Left renal cortex interstitium (tissue), 4 donors: ENCODE measurements around the gene MAGI1. TPM values are rescaled to one million over a fixed set of nuclear protein-coding genes. Genes with fewer than 3 reads are reported as not detected.

Source experiments
- DNase-seq, 4 donors: peaks; one replicate each; pipeline ENCODE4 v3.0.0-alpha.2; 2013; ENCODE audit warnings: low read depth in 4 of 4, low spot score in 2 of 4, missing footprints in 1 of 4
- polyA plus RNA-seq, 4 donors: library from polyadenylated mRNA; unstranded; fragments of 120-200 nt; gene quantifications; one replicate each; pipeline ENCODE4 v1.2.1, GENCODE V29; 2013; ENCODE audit not compliant: insufficient read length in 4 of 4

The MAGI1 gene
- polyA plus RNA-seq, 4 donors, result 26.2 to 34.5 (median 28.6) TPM

DNA sequence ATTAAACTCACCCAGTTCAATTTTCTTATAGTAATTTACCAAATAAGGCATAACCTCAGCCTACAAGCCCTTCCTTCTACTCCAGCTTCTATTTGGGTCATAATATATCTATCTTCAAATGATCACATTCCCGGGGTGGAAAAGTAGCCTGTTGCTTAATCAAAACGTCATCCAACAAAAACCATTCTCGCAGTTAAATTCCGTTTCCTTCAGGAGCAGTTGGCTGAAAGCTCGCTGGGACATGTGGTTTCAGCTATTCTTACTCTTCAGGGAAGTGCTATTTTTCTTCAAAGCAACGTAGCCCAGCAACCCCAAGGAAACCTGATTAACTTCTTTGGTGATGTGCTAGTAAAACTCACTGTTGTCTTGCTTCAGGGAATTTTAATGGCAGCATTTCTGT lies 59.6 kb downstream of the MAGI1 start:
- no peak for DNase-seq

DNA sequence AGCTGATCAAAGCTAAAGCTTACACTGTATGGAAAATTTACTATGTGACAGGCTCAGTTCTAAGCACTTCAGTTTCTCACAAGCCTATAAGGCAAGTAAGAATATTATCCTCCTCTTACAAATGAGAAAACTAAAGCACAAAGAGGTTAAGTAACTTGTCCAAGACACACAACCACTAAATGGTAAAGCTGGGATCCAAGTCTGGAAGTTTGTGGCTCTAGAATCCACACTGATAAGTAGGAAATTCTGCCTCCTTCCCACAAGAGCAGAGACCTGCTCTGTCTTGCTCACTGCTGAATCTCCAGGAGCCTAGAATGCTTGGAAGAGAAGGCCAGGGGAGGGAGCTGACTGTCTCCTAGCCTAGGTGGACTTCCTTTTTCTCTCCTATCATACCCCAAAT lies 60.6 kb downstream of the MAGI1 start:
- DNase-seq, result no peak

DNA sequence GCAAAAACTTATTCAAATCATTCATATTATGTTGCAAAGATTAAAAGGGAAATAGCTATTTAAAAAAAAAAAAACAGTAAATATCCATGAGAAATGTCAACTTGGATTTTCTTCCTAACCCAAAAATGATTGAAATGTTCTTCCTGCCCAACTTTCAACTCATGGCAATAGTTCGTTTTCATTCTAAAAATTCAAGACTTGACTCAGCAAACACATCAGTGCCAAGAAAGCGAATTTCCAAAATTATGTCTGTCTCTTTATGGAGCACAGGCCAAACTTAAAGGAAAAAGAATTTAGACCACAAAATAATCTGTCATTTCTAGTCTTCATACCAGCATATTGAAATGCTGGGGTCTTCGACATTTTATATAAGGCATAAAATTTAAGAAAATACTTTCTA lies 63.7 kb downstream of the MAGI1 start:
- DNase-seq, result no peak

DNA sequence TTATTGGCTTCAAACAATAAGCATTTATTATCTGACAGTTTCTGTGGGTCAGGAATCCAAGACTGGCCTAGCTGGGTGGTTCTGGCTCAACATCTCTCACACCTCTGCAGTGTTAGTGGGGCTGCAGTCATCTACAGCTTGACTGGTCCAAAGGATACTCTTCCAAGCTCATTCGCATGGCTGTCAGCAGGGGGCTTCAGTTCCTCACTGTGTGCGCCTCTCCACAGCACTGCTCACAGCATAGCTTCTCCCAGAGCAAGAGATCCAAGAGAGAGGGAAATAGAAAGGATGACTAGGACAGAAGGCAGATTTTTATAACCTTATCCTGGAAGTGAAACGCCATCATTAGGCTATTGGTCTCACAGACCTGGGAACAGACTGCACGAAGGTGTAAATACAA lies 64.2 kb downstream of the MAGI1 start:
- DNase-seq, result no peak

DNA sequence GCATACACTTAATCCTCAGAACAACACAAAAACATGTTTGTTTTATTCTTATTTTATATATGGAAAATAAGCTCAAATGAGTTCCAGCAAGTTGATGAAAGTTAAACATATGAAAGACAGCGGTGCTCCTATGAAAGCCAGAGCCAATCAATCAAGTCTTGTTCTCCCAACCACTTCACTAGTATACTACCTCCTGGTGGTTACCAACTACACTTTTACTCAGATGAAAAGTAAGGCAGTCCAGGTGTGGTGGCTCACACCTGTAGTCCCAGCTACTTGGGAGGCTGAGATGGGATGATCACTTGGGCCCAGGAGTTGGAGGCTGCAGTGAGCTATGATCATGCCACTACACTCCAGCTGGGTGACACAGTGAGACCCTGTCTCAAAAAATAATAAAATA lies 66.0 kb downstream of the MAGI1 start:
- DNase-seq, result no peak

DNA sequence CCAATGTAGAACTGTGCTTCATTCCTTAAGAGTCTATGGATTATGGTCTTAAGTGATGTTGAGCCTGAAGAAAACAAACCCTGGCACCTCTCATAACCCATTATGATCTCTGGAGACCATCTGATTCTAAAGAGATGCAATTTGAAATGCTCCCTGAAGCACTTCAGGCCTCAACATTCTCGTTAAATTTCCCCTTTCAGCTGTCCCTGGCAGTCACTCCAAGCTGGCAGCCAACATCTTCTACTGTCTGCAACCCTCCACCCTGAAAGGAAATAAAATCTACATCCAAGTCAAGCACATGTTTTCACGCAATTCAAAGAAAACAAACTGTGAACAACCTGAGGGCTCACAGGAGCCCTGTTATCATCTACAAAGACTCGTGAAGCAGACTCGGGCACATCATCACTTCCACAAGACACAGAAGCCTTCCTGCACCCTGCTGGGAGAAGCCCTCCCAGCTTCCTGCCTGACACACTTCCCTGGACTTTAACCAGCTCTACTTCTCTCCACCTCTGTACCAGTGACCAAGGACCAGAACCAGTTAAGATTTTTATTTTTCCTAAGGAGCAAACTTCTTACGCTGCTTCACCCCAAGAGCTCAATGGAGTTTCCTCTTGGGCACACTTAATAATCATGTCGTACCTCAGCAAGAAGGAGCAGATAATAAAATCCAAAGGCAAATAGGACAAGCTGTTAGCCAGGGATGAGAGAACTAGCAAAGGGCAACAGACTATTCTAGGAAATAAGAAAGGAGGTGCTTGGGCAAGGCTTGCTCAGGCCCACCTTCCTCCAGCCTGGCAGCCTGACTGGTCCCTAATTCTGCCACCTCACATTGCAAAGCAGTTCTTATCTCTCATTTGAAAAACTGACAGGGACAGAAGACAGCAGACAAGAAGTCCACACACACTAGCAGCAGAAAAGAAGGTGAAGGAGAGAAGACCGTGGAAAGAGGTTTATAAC lies 67.1 kb downstream of the MAGI1 start:
- DNase-seq, result no peak

DNA sequence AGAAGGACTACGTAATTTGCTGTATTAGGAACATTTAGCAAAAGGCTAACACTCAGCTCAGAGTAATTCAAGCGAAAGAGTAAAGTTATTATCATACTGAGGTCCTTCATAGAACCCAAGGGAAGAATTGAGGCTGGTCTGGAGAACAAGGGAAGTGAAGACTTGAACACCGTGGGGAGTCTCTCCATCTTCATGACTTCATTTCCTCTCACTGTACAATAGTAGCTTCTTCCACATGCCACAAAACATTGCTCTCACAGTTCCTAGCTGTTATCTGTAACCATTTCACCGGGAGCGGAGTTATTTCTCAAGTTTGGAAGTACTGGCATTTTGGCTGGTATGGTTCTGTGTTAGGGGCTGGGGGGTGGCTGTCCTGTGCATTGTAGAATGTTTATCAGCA lies 69.7 kb downstream of the MAGI1 start:
- no peak for DNase-seq

DNA sequence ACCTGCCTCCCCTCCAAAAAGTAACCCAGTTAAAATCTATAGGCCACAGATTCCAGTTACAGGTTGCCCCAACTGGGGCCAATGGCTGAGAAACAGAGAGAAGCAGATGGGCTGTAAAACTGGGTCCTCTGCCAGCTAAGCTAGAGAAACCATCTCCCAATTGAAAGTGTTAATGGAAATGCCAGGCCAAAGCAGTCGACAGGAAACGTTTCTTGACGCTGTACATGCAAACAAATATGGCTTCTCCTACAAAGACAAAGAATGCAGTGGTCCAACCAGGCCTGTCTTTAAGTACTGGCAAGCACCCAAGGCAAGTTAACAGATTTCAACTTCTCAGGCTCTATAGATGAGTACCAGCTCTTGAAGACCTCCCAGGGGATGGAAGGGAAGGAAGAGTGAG lies 71.3 kb downstream of the MAGI1 start:
- no peak for DNase-seq

DNA sequence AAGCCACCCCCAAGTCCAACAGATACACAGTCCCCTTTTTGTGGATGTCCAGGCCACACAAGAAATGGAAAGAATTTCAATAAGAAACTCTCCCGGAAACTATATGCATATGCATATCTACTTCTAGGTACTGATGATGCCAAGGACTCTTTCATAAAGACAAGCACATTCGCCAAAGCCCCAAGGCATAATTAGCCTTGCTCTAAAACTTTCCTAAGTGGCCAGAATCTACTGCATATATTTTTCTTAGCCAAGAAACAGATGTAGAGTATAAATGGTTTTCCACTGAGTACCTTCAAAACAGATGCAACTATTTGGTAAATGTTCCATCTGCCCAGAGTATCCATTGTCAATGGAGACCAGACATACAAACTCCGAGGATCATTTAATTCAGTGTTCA lies 73.9 kb downstream of the MAGI1 start:
- DNase-seq, result no peak

DNA sequence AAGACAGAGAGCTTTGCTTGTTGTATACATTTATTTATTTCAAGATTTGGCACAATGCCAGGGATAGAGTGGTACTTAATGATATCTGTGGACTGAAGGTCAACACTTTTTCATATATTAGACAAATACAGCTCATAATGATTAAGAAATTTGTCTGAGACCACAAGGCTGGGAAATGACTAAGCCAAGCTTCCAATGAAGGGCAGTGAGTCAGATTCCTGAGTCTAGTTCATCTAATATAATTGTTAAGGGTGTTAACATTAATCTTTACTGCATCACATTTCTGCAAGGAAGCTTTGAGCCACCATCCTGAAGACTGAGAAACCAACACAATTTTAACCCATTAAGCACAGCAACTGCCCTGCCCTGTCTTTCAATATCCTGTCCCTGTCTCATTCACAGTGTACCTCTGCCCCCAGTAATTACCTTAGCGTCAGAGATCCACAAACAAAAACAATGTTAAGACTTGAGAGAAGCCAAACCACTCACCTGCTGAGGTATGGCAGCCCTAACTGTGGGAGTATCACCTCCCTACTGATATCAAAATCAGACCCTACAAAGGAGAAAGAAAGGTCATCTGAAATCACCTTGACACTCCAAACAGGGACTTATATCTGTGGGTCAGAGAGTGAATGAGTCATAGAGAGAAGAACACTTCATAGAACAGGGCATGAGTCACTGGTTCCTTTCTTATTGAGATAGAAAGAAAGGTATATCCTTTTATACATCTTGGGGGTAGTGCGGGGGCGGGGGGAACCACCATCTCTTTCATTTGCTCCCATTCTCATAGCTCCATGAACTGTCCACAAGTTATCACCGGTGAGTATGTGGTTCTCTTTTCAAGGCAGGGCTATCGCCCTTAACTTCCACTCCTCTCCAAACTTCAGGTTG lies 74.7 kb downstream of the MAGI1 start:
- DNase-seq, result no peak

DNA sequence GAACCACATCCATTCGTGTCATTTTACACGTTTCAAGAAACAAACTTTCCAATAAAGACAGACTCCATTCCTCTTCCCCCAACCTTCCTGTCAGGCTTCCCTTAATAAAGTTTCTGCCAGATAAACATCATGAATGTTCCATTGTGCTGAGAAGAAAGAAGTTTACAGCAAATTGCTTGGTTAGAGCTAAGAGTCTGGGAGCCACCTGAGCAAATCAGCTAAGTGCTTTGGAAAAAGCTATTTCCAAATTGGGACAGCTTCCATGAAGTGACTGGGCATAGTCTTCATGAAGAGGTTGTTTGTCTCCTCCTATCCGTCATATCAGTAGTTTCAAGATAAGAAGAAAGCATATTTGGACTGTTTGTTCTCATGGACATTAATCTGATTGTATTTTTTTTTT lies 77.0 kb downstream of the MAGI1 start:
- DNase-seq, result no peak

DNA sequence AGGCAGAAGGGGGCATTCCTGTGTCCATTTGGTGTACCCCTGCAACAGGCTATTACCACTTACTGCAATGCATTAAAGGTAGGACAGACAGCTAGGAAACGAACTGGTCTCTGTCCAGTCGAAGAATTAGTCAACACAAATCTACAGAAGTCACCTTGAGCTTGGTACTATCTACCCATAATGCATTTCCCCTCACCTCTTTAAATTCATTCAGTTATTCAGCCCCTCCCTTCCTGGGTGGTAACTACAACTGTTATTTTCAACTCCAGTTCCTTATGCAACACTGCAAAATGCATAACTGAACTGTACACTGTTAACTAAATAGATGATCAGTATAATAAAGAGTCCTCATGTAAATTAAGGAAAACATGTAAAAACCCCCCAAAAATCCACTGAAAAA lies 77.6 kb downstream of the MAGI1 start:
- no peak for DNase-seq

DNA sequence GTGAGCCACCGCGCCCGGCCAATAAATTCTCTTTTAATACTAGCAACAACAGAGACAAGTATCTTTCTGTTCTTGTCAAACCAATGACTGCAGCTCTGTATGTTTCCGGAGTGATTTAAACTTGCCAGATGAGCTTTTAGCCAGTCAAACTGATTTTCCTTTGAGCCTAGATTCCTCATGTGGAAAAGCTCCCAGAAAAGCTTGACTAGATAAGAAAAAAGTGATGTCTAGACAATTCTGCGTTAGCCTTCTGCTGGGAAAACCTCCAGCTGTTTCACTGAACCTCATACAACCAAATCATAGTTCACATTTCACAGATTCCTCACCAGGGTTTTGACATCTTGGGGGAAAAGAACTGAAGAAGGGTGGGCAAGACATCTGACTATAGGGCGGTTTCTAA lies 78.6 kb downstream of the MAGI1 start:
- no peak for DNase-seq

DNA sequence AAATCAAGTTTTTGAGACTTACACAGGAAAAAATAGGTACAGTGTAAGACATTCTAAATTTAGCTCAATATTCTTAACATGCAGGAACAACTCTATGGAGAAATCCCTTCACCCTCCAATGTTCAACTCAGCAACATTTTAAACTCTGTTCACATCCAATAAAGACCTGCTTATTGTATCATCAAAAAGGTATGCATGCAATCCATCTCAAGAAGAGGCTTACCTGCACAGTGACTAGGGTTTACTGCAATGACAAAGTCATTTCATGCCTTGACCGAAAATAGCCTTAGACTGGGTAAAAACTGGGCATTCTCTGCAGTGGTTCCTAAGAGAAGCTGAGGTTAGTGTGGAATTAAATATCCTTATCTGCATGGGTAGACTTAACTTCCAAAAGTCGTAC lies 80.5 kb downstream of the MAGI1 start:
- DNase-seq, result no peak

DNA sequence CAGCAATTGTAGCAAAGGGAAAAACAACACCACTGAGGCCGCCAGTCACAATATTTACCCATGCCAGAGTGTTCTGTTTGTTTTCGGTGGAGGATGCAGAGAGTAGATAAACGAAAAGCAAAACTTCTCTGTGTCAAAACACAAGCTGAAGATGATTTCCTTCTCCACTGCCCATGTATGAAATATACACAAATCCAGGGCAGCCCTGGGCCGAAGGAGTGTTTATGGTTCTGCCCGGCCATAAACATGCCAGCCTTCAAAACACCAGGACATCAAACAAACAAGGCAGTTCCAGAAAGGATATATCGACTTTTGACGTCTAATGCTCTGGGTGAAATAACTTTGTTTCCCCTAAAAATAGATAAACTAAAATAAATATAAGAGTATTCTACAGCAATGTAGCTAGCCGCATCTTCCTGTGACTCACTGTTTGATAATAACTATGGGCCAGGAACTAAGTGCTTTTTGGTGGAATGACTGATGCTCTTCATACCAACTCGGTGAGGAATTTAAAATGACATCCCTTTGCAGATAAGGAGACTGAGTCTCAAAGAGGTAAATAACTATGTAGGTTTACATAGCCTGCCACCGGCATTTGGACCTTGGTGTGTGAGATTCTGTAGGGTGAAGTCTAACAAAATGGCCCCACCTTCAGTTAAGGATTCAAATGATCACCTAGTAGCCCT lies 82.8 kb downstream of the MAGI1 start:
- DNase-seq, result no peak

DNA sequence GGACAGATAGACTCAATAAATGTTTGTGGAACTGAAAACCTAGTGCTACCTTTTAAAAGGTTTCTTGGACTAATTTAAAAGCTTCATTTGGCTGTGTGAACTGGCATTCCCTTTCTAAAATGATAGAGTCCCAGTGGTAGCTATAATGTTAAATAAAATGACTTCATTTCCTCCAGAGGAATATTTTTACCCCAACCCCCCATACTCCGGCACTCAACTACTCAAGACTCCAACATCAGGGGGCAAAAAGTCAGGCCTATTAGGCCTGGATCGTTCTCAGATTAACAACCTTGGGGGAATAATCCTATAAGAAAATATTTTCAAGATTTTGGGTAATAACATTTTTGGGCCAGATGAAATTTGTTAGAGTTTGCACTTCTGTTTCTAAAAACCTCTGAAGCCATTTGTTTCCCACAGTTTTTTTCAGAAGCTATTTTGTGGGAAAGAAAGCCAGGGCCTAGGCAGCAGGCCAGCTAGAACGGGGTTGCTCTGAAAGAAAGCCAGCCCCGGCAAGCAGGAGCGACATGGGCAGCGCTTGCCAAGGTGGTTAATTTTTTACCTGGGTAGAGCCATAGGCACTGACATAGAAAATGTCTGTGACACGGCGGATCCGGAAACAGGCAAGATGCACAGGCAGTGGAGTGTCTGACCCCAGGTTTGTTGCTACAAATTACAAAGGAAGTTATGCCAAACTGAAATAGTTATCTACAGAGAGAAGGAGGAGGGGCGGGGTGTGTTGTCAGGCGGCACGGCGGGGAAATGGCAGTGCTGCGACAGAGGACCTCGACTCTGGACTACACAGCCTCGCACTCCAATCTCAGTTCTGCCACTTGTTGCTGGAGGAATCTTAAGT lies 84.6 kb downstream of the MAGI1 start:
- DNase-seq, result peak in 3 of 4 donors; percentile 24 to 58 (median 54)

DNA sequence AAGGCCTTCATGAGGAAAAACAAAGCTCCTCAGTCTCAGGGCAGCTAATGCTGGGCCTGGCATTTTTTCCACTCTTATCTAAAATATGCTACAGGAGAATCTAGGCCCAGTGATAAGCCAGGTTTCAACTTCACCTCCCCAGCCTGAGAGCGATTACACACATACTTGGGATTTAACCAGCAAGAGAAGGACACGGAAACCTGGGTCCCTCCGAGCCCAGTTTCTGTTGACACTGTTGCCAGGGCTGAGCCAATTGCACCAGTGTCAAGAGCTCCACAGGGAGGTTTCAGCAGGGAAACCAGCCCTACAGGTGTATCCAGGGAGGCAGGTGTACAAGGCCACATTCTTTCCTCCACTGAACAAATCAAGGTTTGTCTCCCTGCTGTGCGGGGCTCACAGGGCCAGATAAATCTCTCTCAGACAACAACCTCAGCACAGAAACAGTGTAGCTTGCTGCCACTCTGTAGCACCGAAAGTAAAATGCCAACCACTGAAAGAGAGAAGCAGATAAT lies 85.4 kb downstream of the MAGI1 start:
- DNase-seq, result peak in 2 of 4 donors; percentile 28 to 50

DNA sequence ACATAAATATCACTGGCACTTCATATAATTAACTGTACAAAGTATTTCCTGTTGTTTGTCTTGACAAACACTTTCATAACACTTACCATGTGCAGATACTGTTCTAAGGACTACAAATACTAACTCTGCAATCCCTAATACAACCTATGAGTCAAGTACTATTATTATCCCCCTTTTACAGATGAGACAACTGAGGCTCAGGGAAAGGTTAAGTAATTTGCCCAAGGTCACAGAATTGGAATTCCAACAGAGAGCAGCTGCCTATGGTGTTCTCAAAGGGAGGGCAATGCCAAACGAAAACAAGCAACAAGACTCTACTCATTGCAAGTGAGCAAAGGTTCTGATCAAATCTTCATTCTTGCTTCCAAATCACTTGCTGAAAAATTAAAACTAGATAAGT lies 85.9 kb downstream of the MAGI1 start:
- DNase-seq, result no peak

DNA sequence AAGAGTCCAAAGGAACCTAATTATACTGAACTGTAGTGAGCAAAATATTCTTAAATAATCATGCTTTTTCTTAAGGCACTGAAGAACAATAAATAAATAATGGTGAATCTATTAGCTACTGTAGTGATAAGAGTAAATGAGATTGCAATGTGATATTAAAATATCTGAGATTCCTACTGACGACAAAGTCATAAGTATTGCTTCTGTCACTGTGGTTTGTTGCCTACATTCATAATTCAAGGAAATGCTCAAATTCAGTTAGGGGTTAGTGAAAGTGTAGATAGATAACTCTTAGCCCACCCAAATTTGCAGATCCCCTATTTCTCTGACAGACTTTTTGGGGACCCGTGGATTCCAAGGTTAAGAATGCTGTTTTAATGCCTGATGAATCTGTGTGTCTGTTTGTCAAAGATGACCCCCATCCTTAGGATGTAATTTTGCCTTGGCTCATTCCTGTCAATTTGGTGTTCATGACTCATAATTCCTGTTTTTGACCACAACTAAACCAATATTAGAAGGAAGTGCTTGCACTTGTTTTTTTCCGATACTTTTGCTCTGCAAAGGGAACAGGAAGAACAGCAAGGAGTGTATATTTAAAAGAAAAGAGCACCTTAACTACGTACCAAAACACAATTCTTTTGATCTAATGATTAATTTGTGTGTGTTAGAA lies 86.7 kb downstream of the MAGI1 start:
- DNase-seq, result no peak
